K562 (cell line): ENCODE results near the gene SEC24C. TPM values are rescaled to one million over a fixed set of nuclear protein-coding genes. Genes with fewer than 3 reads are reported as not detected.
A peak's percentile ranks its signal among the peaks of the same experiment; 100 is the strongest.

Experiments used
- BRD4 ChIP-seq: fragments of 200-600 bp; sonication (generic); IDR thresholded peaks from 2 replicates; pipeline ENCODE4 v1.6.1; 2017; ENCODE audit warnings: inconsistent platforms
- FOXK2 ChIP-seq, 2 experiments: fragments of 450-650 bp; IDR thresholded peaks in 1 of 2; conservative IDR thresholded peaks in 1 of 2; 2 replicates each; pipeline ENCODE4 v1.6.1; 2016; ENCODE audit warnings: low read depth in 2 of 2, mild to moderate bottlenecking in 1 of 2
- GATAD2A ChIP-seq: fragments of 450-650 bp; IDR thresholded peaks from 2 replicates; pipeline ENCODE4 v1.6.1; 2017
- HCFC1 ChIP-seq: IDR thresholded peaks from 2 replicates; pipeline ENCODE4 v1.6.1; 2012; ENCODE audit warnings: low read depth, low read length, improper control_type of control experiment
- HNRNPH1 ChIP-seq: fragments of 200-400 bp; formaldehyde crosslinking; optimal IDR thresholded peaks from 2 replicates; pipeline ENCODE3; 2017; ENCODE audit warnings: low read depth, mild to moderate bottlenecking, low read length, moderate library complexity
- NRF1 ChIP-seq, 2 experiments: fragments of 450-650 bp; IDR thresholded peaks in 1 of 2; conservative IDR thresholded peaks in 1 of 2; 2 replicates each; pipeline ENCODE4 v1.6.1; 2014; ENCODE audit warnings: mild to moderate bottlenecking in 2 of 2
- ZBTB8A ChIP-seq: fragments of 450-650 bp; IDR thresholded peaks from 2 replicates; pipeline ENCODE4 v1.6.1; 2018; ENCODE audit warnings: mild to moderate bottlenecking, moderate library complexity; ENCODE audit not compliant: partially characterized antibody
- ZNF197 ChIP-seq: fragments of 200-800 bp; sonication (Bioruptor generic); IDR thresholded peaks from 2 replicates; pipeline ENCODE4 v1.6.1; 2016; ENCODE audit warnings: low read depth, missing genetic modification characterization, missing compliant biosample characterization
- ZNF445 ChIP-seq: fragments of 250-450 bp; sonication (Bioruptor Pico); IDR thresholded peaks from 2 replicates; pipeline ENCODE4 v1.4.0; 2020; ENCODE audit warnings: low read depth, mild to moderate bottlenecking, moderate library complexity
- ZNF76 ChIP-seq: fragments of 250-450 bp; sonication (Bioruptor Pico); IDR thresholded peaks from 2 replicates; pipeline ENCODE4 v1.4.0; 2020; ENCODE audit warnings: mild to moderate bottlenecking, moderate library complexity, borderline replicate concordance
- polyA plus RNA-seq, 8 experiments: library from polyadenylated mRNA; depleted of rRNA in 4 of 8; stranded (reverse) in 5 of 8; unstranded in 3 of 8; fragments of >200 nt; fragmentation: Nextera tagmentation in 2 of 8; fragmentation: Illumina TruSeq in 1 of 8; extraction: Ambion mirVana in 2 of 8; extraction: Trizol in 1 of 8; gene quantifications; 2 replicates each; pipeline versions ENCODE4 v1.2.1 to v1.2.3, GENCODE V29; 2011 to 2014; ENCODE audit warnings: inconsistent platforms in 1 of 8, missing spikeins in 1 of 8
- total RNA-seq, 7 experiments: library from RNA; depleted of rRNA in 6 of 7; stranded (reverse); fragments of >200 nt in 6 of 7; fragmentation: Illumina TruSeq in 2 of 7; extraction: Trizol in 2 of 7; gene quantifications; 2 replicates each; pipeline versions ENCODE4 v1.2.1 to v1.2.3, GENCODE V29; 2011 to 2021; ENCODE audit warnings: low replicate concordance in 1 of 7
- TF ChIP-seq, protein P1 (sequence below), 2 experiments: fragments of 450-650 bp; conservative IDR thresholded peaks; 2 replicates each; pipeline ENCODE4 v1.6.1; 2017; ENCODE audit warnings: mild to moderate bottlenecking in 2 of 2, moderate library complexity in 2 of 2
- TF ChIP-seq, protein P2 (sequence below): fragments of 200-800 bp; sonication (Bioruptor generic); IDR thresholded peaks from 2 replicates; pipeline ENCODE4 v1.6.1; 2017; ENCODE audit warnings: missing genetic modification characterization, missing compliant biosample characterization
- TF ChIP-seq, protein P3 (sequence below): sonication (generic); formaldehyde crosslinking; IDR thresholded peaks from 2 replicates; pipeline ENCODE4 v1.8.0; 2023; ENCODE audit warnings: mild to moderate bottlenecking, missing genetic modification reagents
- TF ChIP-seq, protein P4 (sequence below): fragments of 150-350 bp; IDR thresholded peaks from 2 replicates; pipeline ENCODE4 v1.6.1; 2014; ENCODE audit warnings: low read depth, mild to moderate bottlenecking, low read length, borderline replicate concordance

The SEC24C gene
- total and polyA plus RNA-seq, 9 of the 15 experiments (the other 6 are each of a cell fraction or from before 2014, with no cell fraction given) = 19.0 to 115 (median 70.5) TPM

DNA sequence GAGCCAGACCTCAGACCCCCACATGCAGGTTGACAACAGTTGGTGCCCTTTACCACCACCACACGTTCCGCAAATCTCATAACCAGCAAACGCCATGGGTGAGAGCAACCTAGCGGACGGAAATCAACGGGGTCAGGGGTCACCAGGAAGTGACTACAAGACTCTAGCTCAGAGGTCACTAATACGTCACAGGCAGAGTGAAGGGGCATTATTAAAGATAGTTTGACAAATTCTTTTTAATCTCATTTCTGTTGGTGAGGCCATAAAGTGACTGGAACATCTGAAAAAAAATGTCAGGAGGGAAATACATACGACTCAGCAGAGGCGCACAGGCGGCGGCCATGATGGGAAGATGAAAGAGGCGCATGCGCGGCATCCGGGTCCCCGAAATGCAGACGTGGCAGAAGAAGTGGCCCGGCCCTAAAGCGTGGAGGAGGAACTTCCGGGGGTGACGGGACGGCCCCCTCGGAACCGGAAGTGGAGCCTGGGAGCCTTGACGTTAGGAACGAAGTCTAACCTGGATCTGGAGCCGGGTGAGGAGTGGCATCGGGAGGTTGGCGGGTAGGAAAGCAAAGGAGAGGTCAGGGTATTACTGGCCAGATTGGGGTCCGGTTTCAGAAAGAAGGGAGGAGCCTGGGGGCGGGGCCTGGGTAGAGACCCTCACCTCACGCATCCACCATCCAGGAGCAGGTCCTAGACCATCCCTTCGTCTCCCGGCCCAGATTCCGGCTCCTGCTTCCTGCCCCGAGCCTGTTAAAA, at the start of gene SEC24C (continued):
- TF ChIP-seq, protein P1, sequence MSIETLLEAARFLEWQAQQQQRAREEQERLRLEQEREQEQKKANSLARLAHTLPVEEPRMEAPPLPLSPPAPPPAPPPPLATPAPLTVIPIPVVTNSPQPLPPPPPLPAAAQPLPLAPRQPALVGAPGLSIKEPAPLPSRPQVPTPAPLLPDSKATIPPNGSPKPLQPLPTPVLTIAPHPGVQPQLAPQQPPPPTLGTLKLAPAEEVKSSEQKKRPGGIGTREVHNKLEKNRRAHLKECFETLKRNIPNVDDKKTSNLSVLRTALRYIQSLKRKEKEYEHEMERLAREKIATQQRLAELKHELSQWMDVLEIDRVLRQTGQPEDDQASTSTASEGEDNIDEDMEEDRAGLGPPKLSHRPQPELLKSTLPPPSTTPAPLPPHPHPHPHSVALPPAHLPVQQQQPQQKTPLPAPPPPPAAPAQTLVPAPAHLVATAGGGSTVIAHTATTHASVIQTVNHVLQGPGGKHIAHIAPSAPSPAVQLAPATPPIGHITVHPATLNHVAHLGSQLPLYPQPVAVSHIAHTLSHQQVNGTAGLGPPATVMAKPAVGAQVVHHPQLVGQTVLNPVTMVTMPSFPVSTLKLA (conservative IDR thresholded peaks at IDR 0.05) = peak; percentile 89 to 91
- no peak for TF ChIP-seq ZBTB8A
- TF ChIP-seq, protein P2, sequence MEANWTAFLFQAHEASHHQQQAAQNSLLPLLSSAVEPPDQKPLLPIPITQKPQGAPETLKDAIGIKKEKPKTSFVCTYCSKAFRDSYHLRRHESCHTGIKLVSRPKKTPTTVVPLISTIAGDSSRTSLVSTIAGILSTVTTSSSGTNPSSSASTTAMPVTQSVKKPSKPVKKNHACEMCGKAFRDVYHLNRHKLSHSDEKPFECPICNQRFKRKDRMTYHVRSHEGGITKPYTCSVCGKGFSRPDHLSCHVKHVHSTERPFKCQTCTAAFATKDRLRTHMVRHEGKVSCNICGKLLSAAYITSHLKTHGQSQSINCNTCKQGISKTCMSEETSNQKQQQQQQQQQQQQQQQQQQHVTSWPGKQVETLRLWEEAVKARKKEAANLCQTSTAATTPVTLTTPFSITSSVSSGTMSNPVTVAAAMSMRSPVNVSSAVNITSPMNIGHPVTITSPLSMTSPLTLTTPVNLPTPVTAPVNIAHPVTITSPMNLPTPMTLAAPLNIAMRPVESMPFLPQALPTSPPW = peak; percentile 93
- TF ChIP-seq, protein P3, sequence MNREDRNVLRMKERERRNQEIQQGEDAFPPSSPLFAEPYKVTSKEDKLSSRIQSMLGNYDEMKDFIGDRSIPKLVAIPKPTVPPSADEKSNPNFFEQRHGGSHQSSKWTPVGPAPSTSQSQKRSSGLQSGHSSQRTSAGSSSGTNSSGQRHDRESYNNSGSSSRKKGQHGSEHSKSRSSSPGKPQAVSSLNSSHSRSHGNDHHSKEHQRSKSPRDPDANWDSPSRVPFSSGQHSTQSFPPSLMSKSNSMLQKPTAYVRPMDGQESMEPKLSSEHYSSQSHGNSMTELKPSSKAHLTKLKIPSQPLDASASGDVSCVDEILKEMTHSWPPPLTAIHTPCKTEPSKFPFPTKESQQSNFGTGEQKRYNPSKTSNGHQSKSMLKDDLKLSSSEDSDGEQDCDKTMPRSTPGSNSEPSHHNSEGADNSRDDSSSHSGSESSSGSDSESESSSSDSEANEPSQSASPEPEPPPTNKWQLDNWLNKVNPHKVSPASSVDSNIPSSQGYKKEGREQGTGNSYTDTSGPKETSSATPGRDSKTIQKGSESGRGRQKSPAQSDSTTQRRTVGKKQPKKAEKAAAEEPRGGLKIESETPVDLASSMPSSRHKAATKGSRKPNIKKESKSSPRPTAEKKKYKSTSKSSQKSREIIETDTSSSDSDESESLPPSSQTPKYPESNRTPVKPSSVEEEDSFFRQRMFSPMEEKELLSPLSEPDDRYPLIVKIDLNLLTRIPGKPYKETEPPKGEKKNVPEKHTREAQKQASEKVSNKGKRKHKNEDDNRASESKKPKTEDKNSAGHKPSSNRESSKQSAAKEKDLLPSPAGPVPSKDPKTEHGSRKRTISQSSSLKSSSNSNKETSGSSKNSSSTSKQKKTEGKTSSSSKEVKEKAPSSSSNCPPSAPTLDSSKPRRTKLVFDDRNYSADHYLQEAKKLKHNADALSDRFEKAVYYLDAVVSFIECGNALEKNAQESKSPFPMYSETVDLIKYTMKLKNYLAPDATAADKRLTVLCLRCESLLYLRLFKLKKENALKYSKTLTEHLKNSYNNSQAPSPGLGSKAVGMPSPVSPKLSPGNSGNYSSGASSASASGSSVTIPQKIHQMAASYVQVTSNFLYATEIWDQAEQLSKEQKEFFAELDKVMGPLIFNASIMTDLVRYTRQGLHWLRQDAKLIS = peak; percentile 91
- no peak for TF ChIP-seq GATAD2A
- TF ChIP-seq FOXK2 (conservative IDR thresholded peaks at IDR 0.05 in 1 of 2, IDR thresholded peaks at IDR 0.05 in 1 of 2; ENCODE audit: low read depth in 2 of 2) = peak; percentile 85 to 91; a peak in 3 of 4 replicates
- TF ChIP-seq, protein P4, sequence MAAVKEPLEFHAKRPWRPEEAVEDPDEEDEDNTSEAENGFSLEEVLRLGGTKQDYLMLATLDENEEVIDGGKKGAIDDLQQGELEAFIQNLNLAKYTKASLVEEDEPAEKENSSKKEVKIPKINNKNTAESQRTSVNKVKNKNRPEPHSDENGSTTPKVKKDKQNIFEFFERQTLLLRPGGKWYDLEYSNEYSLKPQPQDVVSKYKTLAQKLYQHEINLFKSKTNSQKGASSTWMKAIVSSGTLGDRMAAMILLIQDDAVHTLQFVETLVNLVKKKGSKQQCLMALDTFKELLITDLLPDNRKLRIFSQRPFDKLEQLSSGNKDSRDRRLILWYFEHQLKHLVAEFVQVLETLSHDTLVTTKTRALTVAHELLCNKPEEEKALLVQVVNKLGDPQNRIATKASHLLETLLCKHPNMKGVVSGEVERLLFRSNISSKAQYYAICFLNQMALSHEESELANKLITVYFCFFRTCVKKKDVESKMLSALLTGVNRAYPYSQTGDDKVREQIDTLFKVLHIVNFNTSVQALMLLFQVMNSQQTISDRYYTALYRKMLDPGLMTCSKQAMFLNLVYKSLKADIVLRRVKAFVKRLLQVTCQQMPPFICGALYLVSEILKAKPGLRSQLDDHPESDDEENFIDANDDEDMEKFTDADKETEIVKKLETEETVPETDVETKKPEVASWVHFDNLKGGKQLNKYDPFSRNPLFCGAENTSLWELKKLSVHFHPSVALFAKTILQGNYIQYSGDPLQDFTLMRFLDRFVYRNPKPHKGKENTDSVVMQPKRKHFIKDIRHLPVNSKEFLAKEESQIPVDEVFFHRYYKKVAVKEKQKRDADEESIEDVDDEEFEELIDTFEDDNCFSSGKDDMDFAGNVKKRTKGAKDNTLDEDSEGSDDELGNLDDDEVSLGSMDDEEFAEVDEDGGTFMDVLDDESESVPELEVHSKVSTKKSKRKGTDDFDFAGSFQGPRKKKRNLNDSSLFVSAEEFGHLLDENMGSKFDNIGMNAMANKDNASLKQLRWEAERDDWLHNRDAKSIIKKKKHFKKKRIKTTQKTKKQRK = 0 out of 2 replicates have a peak, but pooled peaks have one; percentile 31
- TF ChIP-seq ZNF76 (CRISPR knock-in tag) = peak; percentile 55; the same call in 1 of the 2 replicates
- peak; percentile 40; the same call in 1 of the 2 replicates for TF ChIP-seq ZNF445 (CRISPR knock-in tag)
- TF ChIP-seq HCFC1 = peak; percentile 78
- TF ChIP-seq NRF1 (conservative IDR thresholded peaks at IDR 0.05 in 1 of 2, IDR thresholded peaks at IDR 0.05 in 1 of 2) = peak; percentile 96 to 97
- peak; percentile 100 for TF ChIP-seq BRD4
- peak; percentile 13 for TF ChIP-seq ZNF197 (CRISPR knock-in tag)
- no peak for TF ChIP-seq HNRNPH1
